Measurements from ENCODE around the gene POLR2E.

DNA sequence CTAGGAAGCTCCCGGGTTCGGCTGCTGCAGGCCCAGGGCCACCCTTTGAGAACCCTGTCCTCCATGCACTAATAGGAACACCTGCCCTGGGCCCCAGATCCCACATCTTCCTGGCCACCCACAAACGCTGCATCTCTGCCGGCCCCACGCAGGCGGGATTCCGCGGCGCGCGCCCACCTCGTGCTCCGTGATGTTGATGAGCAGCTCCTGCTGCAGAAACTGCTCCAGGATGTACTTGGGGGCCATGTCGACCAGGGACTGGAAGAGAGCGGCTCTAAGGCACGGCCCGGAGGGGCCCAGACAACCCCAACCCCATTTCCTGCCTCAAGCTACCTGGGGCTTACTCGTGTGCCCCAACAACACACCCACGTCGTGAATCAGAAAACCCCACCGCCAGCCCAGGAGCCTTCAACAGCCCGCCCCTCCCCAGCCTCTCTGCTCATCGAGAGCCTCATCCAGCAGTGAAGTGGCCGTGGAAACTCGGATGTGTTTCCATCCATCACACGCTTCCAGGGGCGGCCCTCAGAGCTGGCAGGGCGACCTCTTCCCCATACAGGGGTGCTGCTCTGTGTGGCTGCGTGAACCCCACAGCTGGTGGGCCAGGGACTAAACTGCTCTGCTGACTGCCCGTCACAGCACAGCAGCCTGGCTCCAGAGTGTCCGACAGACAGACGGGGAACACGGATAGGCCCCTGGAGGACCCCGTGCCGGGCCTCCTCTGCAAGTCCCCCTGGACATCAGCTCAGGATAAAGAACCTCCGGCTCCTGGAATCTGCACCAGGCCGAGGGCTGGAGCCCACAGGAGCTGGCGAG, 4.2 kb downstream of the POLR2E start:
- TF ChIP-seq, protein P1, sequence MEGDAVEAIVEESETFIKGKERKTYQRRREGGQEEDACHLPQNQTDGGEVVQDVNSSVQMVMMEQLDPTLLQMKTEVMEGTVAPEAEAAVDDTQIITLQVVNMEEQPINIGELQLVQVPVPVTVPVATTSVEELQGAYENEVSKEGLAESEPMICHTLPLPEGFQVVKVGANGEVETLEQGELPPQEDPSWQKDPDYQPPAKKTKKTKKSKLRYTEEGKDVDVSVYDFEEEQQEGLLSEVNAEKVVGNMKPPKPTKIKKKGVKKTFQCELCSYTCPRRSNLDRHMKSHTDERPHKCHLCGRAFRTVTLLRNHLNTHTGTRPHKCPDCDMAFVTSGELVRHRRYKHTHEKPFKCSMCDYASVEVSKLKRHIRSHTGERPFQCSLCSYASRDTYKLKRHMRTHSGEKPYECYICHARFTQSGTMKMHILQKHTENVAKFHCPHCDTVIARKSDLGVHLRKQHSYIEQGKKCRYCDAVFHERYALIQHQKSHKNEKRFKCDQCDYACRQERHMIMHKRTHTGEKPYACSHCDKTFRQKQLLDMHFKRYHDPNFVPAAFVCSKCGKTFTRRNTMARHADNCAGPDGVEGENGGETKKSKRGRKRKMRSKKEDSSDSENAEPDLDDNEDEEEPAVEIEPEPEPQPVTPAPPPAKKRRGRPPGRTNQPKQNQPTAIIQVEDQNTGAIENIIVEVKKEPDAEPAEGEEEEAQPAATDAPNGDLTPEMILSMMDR (conservative IDR thresholded peaks at IDR 0.05; ENCODE audit: low read depth in 2 of 2) = no peak
- TF ChIP-seq, protein P2, sequence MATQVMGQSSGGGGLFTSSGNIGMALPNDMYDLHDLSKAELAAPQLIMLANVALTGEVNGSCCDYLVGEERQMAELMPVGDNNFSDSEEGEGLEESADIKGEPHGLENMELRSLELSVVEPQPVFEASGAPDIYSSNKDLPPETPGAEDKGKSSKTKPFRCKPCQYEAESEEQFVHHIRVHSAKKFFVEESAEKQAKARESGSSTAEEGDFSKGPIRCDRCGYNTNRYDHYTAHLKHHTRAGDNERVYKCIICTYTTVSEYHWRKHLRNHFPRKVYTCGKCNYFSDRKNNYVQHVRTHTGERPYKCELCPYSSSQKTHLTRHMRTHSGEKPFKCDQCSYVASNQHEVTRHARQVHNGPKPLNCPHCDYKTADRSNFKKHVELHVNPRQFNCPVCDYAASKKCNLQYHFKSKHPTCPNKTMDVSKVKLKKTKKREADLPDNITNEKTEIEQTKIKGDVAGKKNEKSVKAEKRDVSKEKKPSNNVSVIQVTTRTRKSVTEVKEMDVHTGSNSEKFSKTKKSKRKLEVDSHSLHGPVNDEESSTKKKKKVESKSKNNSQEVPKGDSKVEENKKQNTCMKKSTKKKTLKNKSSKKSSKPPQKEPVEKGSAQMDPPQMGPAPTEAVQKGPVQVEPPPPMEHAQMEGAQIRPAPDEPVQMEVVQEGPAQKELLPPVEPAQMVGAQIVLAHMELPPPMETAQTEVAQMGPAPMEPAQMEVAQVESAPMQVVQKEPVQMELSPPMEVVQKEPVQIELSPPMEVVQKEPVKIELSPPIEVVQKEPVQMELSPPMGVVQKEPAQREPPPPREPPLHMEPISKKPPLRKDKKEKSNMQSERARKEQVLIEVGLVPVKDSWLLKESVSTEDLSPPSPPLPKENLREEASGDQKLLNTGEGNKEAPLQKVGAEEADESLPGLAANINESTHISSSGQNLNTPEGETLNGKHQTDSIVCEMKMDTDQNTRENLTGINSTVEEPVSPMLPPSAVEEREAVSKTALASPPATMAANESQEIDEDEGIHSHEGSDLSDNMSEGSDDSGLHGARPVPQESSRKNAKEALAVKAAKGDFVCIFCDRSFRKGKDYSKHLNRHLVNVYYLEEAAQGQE (IDR thresholded peaks at IDR 0.05; ENCODE audit: unreplicated experiment) = no peak
- no peak for TF ChIP-seq EZH2 (IDR thresholded peaks at IDR 0.05; ENCODE audit: low read depth, unreplicated experiment)
